Tibial nerve (tissue), 4 donors: ENCODE data around the gene ZNF207.

Experiments used
- CTCF ChIP-seq, 5 experiments: fragments of 200-600 bp in 3 of 5; fragments of 450-650 bp in 2 of 5; sonication (generic) in 3 of 5; IDR thresholded peaks; one replicate each; pipeline ENCODE4 v1.5.1; 2016 to 2019; ENCODE audit warnings: antibody characterized with exemption in 5 of 5, mild to moderate bottlenecking in 3 of 5, moderate library complexity in 2 of 5
- EP300 ChIP-seq, 2 donors: sonication (generic); formaldehyde crosslinking; IDR thresholded peaks; one replicate each; pipeline ENCODE4 v1.6.1; 2017; ENCODE audit warnings: antibody characterized with exemption in 2 of 2, mild to moderate bottlenecking in 1 of 2

- TF ChIP-seq CTCF (IDR thresholded peaks at IDR 0.05) (peak in 2 of 5 experiments; percentile 6 to 8), EP300 (IDR thresholded peaks at IDR 0.05) (peak; percentile 59 to 99)
These were observed at the start of gene ZNF207 for GRCh38 chr17:32349854-32350665.
